SK-N-SH (cell line): ENCODE measurements around the gene GTF2F2. TPM values are rescaled to one million over a fixed set of nuclear protein-coding genes. Genes with fewer than 3 reads are reported as not detected.

Source experiments
- CTCF ChIA-PET: fragments of 300-600, 350-600 bp; formaldehyde crosslinking; extraction: SDS; loops from one replicate; lab custom pipeline; 2021; lab: Yijun Ruan, JAX
- POLR2A ChIA-PET: fragments of 350-600 bp; sonication (Branson Sonifier 250); formaldehyde crosslinking; extraction: SDS; loops from one replicate; lab custom pipeline; 2020; ENCODE audit warnings: antibody characterized with exemption, inconsistent platforms; lab: Yijun Ruan, JAX
- DNase-seq: peaks from one replicate; pipeline ENCODE4 v3.0.0; 2012
- H2AFZ ChIP-seq: fragments of 200-600 bp; sonication (generic); 2 replicates; pipeline ENCODE4 v1.8.1; 2016; ENCODE audit warnings: antibody characterized with exemption, mild to moderate bottlenecking, low read depth
- H3F3A ChIP-seq: fragments of 200-600 bp; sonication (generic); replicated peaks from 2 replicates; pipeline ENCODE3; 2016; ENCODE audit warnings: antibody characterized with exemption, mild to moderate bottlenecking; ENCODE audit not compliant: insufficient read depth
- H3K27ac ChIP-seq, 2 experiments: fragments of 200-500 bp in 1 of 2; fragments of 200-600 bp in 1 of 2; sonication (Bioruptor generic) in 1 of 2; sonication (generic), shearing (Covaris generic) in 1 of 2; 2 replicates each; pipeline versions ENCODE4 v1.5.1 to v1.6.1; 2014 to 2016; ENCODE audit warnings: low read depth in 2 of 2, inconsistent platforms in 1 of 2, low read length in 1 of 2, mild to moderate bottlenecking in 1 of 2, mixed read lengths in 1 of 2
- H3K27me3 ChIP-seq: fragments of 200-600 bp; sonication (generic), shearing (Covaris generic); 2 replicates; pipeline ENCODE4 v1.6.1; 2016; ENCODE audit warnings: mixed run types; ENCODE audit not compliant: insufficient read depth
- H3K36me3 ChIP-seq, 2 experiments: fragments of 200-500 bp in 1 of 2; fragments of 200-600 bp in 1 of 2; sonication (Bioruptor generic) in 1 of 2; sonication (generic) in 1 of 2; replicated peaks in 1 of 2; 2 replicates each; pipeline versions ENCODE3 to v1.5.1; 2014 to 2016; ENCODE audit warnings: low read length in 1 of 2, mild to moderate bottlenecking in 1 of 2; ENCODE audit not compliant: insufficient read depth in 2 of 2, control insufficient read depth in 1 of 2
- H3K4me1 ChIP-seq, 2 experiments: fragments of 200-500 bp in 1 of 2; fragments of 200-600 bp in 1 of 2; sonication (Bioruptor generic) in 1 of 2; sonication (generic), shearing (Covaris generic) in 1 of 2; 2 replicates each; pipeline versions ENCODE4 v1.5.1 to v1.6.1; 2014 to 2016; ENCODE audit warnings: low read depth in 1 of 2, low read length in 1 of 2, mixed run types in 1 of 2; ENCODE audit not compliant: insufficient read depth in 2 of 2, control insufficient read depth in 1 of 2
- H3K4me2 ChIP-seq: fragments of 200-600 bp; sonication (generic), shearing (Covaris generic); 2 replicates; pipeline ENCODE4 v1.6.1; 2017; ENCODE audit warnings: mixed run types
- H3K4me3 ChIP-seq, 2 experiments: fragments of 200-500 bp in 1 of 2; fragments of 200-600 bp in 1 of 2; sonication (Bioruptor generic) in 1 of 2; sonication (generic), shearing (Covaris generic) in 1 of 2; 2 replicates each; pipeline versions ENCODE4 v1.5.1 to v1.8.1; 2014 to 2016; ENCODE audit warnings: low read depth in 2 of 2, inconsistent platforms in 1 of 2, low read length in 1 of 2, mild to moderate bottlenecking in 1 of 2, mixed read lengths in 1 of 2, moderate library complexity in 1 of 2
- H3K79me2 ChIP-seq: fragments of 200-600 bp; sonication (generic); 2 replicates; pipeline ENCODE4 v1.8.1; 2017; ENCODE audit warnings: mild to moderate bottlenecking; ENCODE audit not compliant: insufficient read depth
- H3K9ac ChIP-seq: fragments of 200-600 bp; sonication (generic); 2 replicates; pipeline ENCODE4 v1.6.1; 2017; ENCODE audit warnings: mixed run types
- H3K9me2 ChIP-seq: fragments of 200-600 bp; sonication (generic); 2 replicates; pipeline ENCODE4 v1.6.1; 2017; ENCODE audit warnings: mixed run types
- H3K9me3 ChIP-seq: fragments of 200-600 bp; sonication (generic); 2 replicates; pipeline ENCODE4 v1.6.1; 2017; ENCODE audit warnings: mixed run types, mild to moderate bottlenecking, moderate library complexity
- H4K20me1 ChIP-seq: fragments of 200-600 bp; sonication (generic); 2 replicates; pipeline ENCODE4 v1.6.1; 2017; ENCODE audit warnings: mild to moderate bottlenecking, mixed run types; ENCODE audit not compliant: insufficient read depth
- ELF1 ChIP-seq: IDR thresholded peaks from 2 replicates; pipeline ENCODE4 v1.4.0; 2012
- EP300 ChIP-seq, 2 experiments: IDR thresholded peaks; 2 replicates each; pipeline versions ENCODE4 v1.4.0 to v1.6.1; 2012; ENCODE audit warnings: borderline replicate concordance in 1 of 2, low read depth in 1 of 2, low read length in 1 of 2
- FOSL2 ChIP-seq: IDR thresholded peaks from 2 replicates; pipeline ENCODE4 v1.4.0; 2012; ENCODE audit warnings: low read depth, mild to moderate bottlenecking, moderate library complexity, borderline replicate concordance
- FOXM1 ChIP-seq: IDR thresholded peaks from 2 replicates; pipeline ENCODE4 v1.4.0; 2012; ENCODE audit warnings: low read depth, mild to moderate bottlenecking
- GATA2 ChIP-seq: sonication (generic); formaldehyde crosslinking; IDR thresholded peaks from 2 replicates; pipeline ENCODE4 v1.5.0; 2020; ENCODE audit warnings: mild to moderate bottlenecking, missing genetic modification reagents
- JUND ChIP-seq: IDR thresholded peaks from 2 replicates; pipeline ENCODE4 v1.4.0; 2012
- MAX ChIP-seq: IDR thresholded peaks from 2 replicates; pipeline ENCODE4 v1.4.0; 2012; ENCODE audit warnings: low read depth
- MEF2A ChIP-seq: IDR thresholded peaks from 2 replicates; pipeline ENCODE4 v1.4.0; 2012; ENCODE audit warnings: low read depth, borderline replicate concordance
- NFIC ChIP-seq: IDR thresholded peaks from 2 replicates; pipeline ENCODE4 v1.4.0; 2012; ENCODE audit warnings: borderline replicate concordance
- NRF1 ChIP-seq: IDR thresholded peaks from 2 replicates; pipeline ENCODE4 v1.6.1; 2012; ENCODE audit warnings: low read depth, mild to moderate bottlenecking, low read length
- PBX3 ChIP-seq: IDR thresholded peaks from 2 replicates; pipeline ENCODE4; 2012
- POLR2AphosphoS5 ChIP-seq: IDR thresholded peaks from 2 replicates; pipeline ENCODE4 v1.6.1; 2012; ENCODE audit warnings: low read depth, low read length
- REST ChIP-seq: IDR thresholded peaks from 2 replicates; pipeline ENCODE4 v1.6.1; 2012; ENCODE audit warnings: mild to moderate bottlenecking, low read depth, low read length, moderate library complexity
- RXRA ChIP-seq: IDR thresholded peaks from 2 replicates; pipeline ENCODE4 v1.4.0; 2012; ENCODE audit warnings: low read depth, mild to moderate bottlenecking, borderline replicate concordance
- TCF12 ChIP-seq: IDR thresholded peaks from 2 replicates; pipeline ENCODE4 v1.4.0; 2012
- TEAD4 ChIP-seq: IDR thresholded peaks from 2 replicates; pipeline ENCODE4 v1.4.0; 2012; ENCODE audit warnings: mild to moderate bottlenecking, borderline replicate concordance; ENCODE audit not compliant: insufficient read depth
- USF1 ChIP-seq: IDR thresholded peaks from 2 replicates; pipeline ENCODE4 v1.4.0; 2012; ENCODE audit warnings: low read depth, borderline replicate concordance
- YY1 ChIP-seq: IDR thresholded peaks from 2 replicates; pipeline ENCODE4 v1.4.0; 2012; ENCODE audit warnings: low read depth, mild to moderate bottlenecking
- ZBTB33 ChIP-seq: IDR thresholded peaks from 2 replicates; pipeline ENCODE4 v1.4.0; 2012; ENCODE audit warnings: low read depth, borderline replicate concordance
- polyA plus RNA-seq, 3 experiments: library from polyadenylated mRNA; depleted of rRNA; stranded (reverse); fragments of >200 nt; gene quantifications; 2 replicates each; pipeline ENCODE4 v1.2.3, GENCODE V29; 2012

GTF2F2 gene
- polyA plus RNA-seq, 1 of the 3 experiments (the other 2 are of a cell fraction) = 24.2 TPM

GRCh38 chr13:45206340-45206739 lies 86.0 kb downstream of the GTF2F2 start:
- Histone ChIP-seq H3K27me3 (no peaks in the 10 kb centered on the region), H3K9ac (peak overlapping the region; percentile 60), H3K79me2 (peaks cover 22% of the 10 kb centered on the region), H4K20me1 (no peaks in the 10 kb centered on the region), H2AFZ (no peak overlapping the region), H3K9me2 (no peaks in the 10 kb centered on the region), H3K4me2 (peak overlapping the region; percentile 59), H3K4me3 (peak overlapping the region in 1 of 2 experiments; percentile 35; a peak in 1 of 4 replicates), H3K27ac (peak overlapping the region; percentile 81 to 94), H3K36me3 (peaks cover 6 to 10% of the 10 kb centered on the region in 2 experiments), H3K9me3 (no peaks in the 10 kb centered on the region), H3F3A (peaks cover 41% of the 10 kb centered on the region), H3K4me1 (peaks cover 2 to 26% of the 10 kb centered on the region in 2 experiments)
- no peak for DNase-seq
- ChIA-PET CTCF (interaction anchor here (1.2 to 1.8 kb wide), 4 partner anchors 13 to 75 kb away, joined by 3 to 6 read pairs (median 4); no protein-coding TSS in a partner anchor), POLR2A (no interaction called here)
- peak; percentile 90; the same call in 1 of the 2 replicates for TF ChIP-seq POLR2AphosphoS5
- no peak for TF ChIP-seq REST
- TF ChIP-seq ZBTB33 = peak; percentile 28; the same call in 1 of the 2 replicates
- TF ChIP-seq FOXM1 = peak; percentile 80; the same call in 1 of the 2 replicates
- peak; percentile 94 for TF ChIP-seq TCF12
- TF ChIP-seq FOSL2 = peak; percentile 99
- TF ChIP-seq GATA2 (CRISPR knock-in tag) = no peak
- TF ChIP-seq RXRA = peak; percentile 83; the same call in 1 of the 2 replicates
- no peak; the same call in 1 of the 2 replicates for TF ChIP-seq ELF1
- peak; percentile 49; the same call in 1 of the 2 replicates for TF ChIP-seq MAX
- TF ChIP-seq NRF1 = no peak
- TF ChIP-seq NFIC = peak; percentile 89
- no peak for TF ChIP-seq USF1
- peak in 1 of 2 experiments; percentile 98; a peak in 3 of 4 replicates for TF ChIP-seq EP300 (IDR thresholded peaks at IDR 0.05; ENCODE audit: borderline replicate concordance in 1 of 2, low read depth in 1 of 2, low read length in 1 of 2)
- peak; percentile 99 for TF ChIP-seq JUND
- peak; percentile 99 for TF ChIP-seq TEAD4
- TF ChIP-seq YY1 = peak; percentile 77; the same call in 1 of the 2 replicates
- TF ChIP-seq PBX3 = peak; percentile 77
- peak; percentile 35; the same call in 1 of the 2 replicates for TF ChIP-seq MEF2A
